Measurements from ENCODE around the gene CLIP1.

Gene CLIP1

GRCh38 chr12:122350141-122350848, 72.2 kb downstream of the CLIP1 start:
- Histone ChIP-seq H3K9me3 (ENCODE audit: control insufficient read depth, low read length) (no peaks in the 10 kb centered on the region), H3K9ac (ENCODE audit: low read length) (no peak overlapping the region), H3K4me1 (ENCODE audit: control insufficient read depth, insufficient read depth, low read length) (peaks cover 14% of the 10 kb centered on the region), H3K36me3 (ENCODE audit: control insufficient read depth, insufficient read depth, low read length, severe bottlenecking) (peaks cover 76% of the 10 kb centered on the region), H3K4me3 (ENCODE audit: low read length) (peak overlapping the region; percentile 44), H3K27me3 (replicated peaks; ENCODE audit: control insufficient read depth, insufficient read depth, low read length) (no peaks in the 10 kb centered on the region)
- DNase-seq (ENCODE audit: low read depth) = peak; percentile 68

GRCh38 chr12:122349078-122349477, 73.4 kb downstream of the CLIP1 start:
- no peak overlapping the region for H3K4me3 ChIP-seq (ENCODE audit: low read length)
- DNase-seq (ENCODE audit: low read depth) = no peak
- peaks cover 73% of the 10 kb centered on the region for H3K36me3 ChIP-seq (ENCODE audit: control insufficient read depth, insufficient read depth, low read length, severe bottlenecking)
- no peaks in the 10 kb centered on the region for H3K27me3 ChIP-seq (replicated peaks; ENCODE audit: control insufficient read depth, insufficient read depth, low read length)
- no peak overlapping the region for H3K9ac ChIP-seq (ENCODE audit: low read length)
- peaks cover 14% of the 10 kb centered on the region for H3K4me1 ChIP-seq (ENCODE audit: control insufficient read depth, insufficient read depth, low read length)
- no peaks in the 10 kb centered on the region for H3K9me3 ChIP-seq (ENCODE audit: control insufficient read depth, low read length)

- Histone ChIP-seq H3K36me3 (ENCODE audit: control insufficient read depth, insufficient read depth, low read length, severe bottlenecking) (peaks cover 75% of the 10 kb centered on the region), H3K9me3 (ENCODE audit: control insufficient read depth, low read length) (no peaks in the 10 kb centered on the region), H3K27me3 (replicated peaks; ENCODE audit: control insufficient read depth, insufficient read depth, low read length) (no peaks in the 10 kb centered on the region), H3K4me1 (ENCODE audit: control insufficient read depth, insufficient read depth, low read length) (peaks cover 14% of the 10 kb centered on the region), H3K9ac (ENCODE audit: low read length) (no peak overlapping the region), H3K4me3 (ENCODE audit: low read length) (no peak overlapping the region)
- no peak for DNase-seq (ENCODE audit: low read depth)
Observed at GRCh38 chr12:122348505-122348904, 74.0 kb downstream of the CLIP1 start.

- no peak for DNase-seq (ENCODE audit: low read depth)
- H3K4me1 ChIP-seq (ENCODE audit: control insufficient read depth, insufficient read depth, low read length) = peaks cover 10% of the 10 kb centered on the region
- no peaks in the 10 kb centered on the region for H3K9me3 ChIP-seq (ENCODE audit: control insufficient read depth, low read length)
- H3K4me3 ChIP-seq (ENCODE audit: low read length) = no peak overlapping the region
- no peaks in the 10 kb centered on the region for H3K27me3 ChIP-seq (replicated peaks; ENCODE audit: control insufficient read depth, insufficient read depth, low read length)
- no peak overlapping the region for H3K9ac ChIP-seq (ENCODE audit: low read length)
- peaks cover 69% of the 10 kb centered on the region for H3K36me3 ChIP-seq (ENCODE audit: control insufficient read depth, insufficient read depth, low read length, severe bottlenecking)
Observed at GRCh38 chr12:122346054-122346453, 76.4 kb downstream of the CLIP1 start.

GRCh38 chr12:122345042-122345441, 77.4 kb downstream of the CLIP1 start:
- no peak for DNase-seq (ENCODE audit: low read depth)
- Histone ChIP-seq H3K36me3 (ENCODE audit: control insufficient read depth, insufficient read depth, low read length, severe bottlenecking) (peaks cover 76% of the 10 kb centered on the region), H3K9ac (ENCODE audit: low read length) (no peak overlapping the region), H3K9me3 (ENCODE audit: control insufficient read depth, low read length) (no peaks in the 10 kb centered on the region), H3K4me1 (ENCODE audit: control insufficient read depth, insufficient read depth, low read length) (peaks cover 2% of the 10 kb centered on the region), H3K27me3 (replicated peaks; ENCODE audit: control insufficient read depth, insufficient read depth, low read length) (no peaks in the 10 kb centered on the region), H3K4me3 (ENCODE audit: low read length) (no peak overlapping the region)

- peak; percentile 53 for DNase-seq (ENCODE audit: low read depth)
- H3K4me3 ChIP-seq (ENCODE audit: low read length) = no peak overlapping the region
- H3K9ac ChIP-seq (ENCODE audit: low read length) = no peak overlapping the region
- no peaks in the 10 kb centered on the region for H3K9me3 ChIP-seq (ENCODE audit: control insufficient read depth, low read length)
- peaks cover 18% of the 10 kb centered on the region for H3K4me1 ChIP-seq (ENCODE audit: control insufficient read depth, insufficient read depth, low read length)
- H3K36me3 ChIP-seq (ENCODE audit: control insufficient read depth, insufficient read depth, low read length, severe bottlenecking) = peaks cover 61% of the 10 kb centered on the region
- H3K27me3 ChIP-seq (replicated peaks; ENCODE audit: control insufficient read depth, insufficient read depth, low read length) = no peaks in the 10 kb centered on the region
Observed at GRCh38 chr12:122336015-122336946, 86.2 kb downstream of the CLIP1 start.

- peaks cover 18% of the 10 kb centered on the region for H3K4me1 ChIP-seq (ENCODE audit: control insufficient read depth, insufficient read depth, low read length)
- no peak for DNase-seq (ENCODE audit: low read depth)
- no peaks in the 10 kb centered on the region for H3K9me3 ChIP-seq (ENCODE audit: control insufficient read depth, low read length)
- H3K9ac ChIP-seq (ENCODE audit: low read length) = peak overlapping the region; percentile 54
- no peaks in the 10 kb centered on the region for H3K27me3 ChIP-seq (replicated peaks; ENCODE audit: control insufficient read depth, insufficient read depth, low read length)
- no peak overlapping the region for H3K4me3 ChIP-seq (ENCODE audit: low read length)
- peaks cover 54% of the 10 kb centered on the region for H3K36me3 ChIP-seq (ENCODE audit: control insufficient read depth, insufficient read depth, low read length, severe bottlenecking)
Observed at GRCh38 chr12:122333142-122334087, 89.1 kb downstream of the CLIP1 start.

- no peaks in the 10 kb centered on the region for H3K27me3 ChIP-seq (replicated peaks; ENCODE audit: control insufficient read depth, insufficient read depth, low read length)
- DNase-seq (ENCODE audit: low read depth) = no peak
- H3K4me1 ChIP-seq (ENCODE audit: control insufficient read depth, insufficient read depth, low read length) = no peaks in the 10 kb centered on the region
- no peak overlapping the region for H3K9ac ChIP-seq (ENCODE audit: low read length)
- H3K36me3 ChIP-seq (ENCODE audit: control insufficient read depth, insufficient read depth, low read length, severe bottlenecking) = peaks cover 66% of the 10 kb centered on the region
- no peak overlapping the region for H3K4me3 ChIP-seq (ENCODE audit: low read length)
- H3K9me3 ChIP-seq (ENCODE audit: control insufficient read depth, low read length) = no peaks in the 10 kb centered on the region
Observed at GRCh38 chr12:122327494-122328385, 94.7 kb downstream of the CLIP1 start.

GRCh38 chr12:122327014-122327413, 95.5 kb downstream of the CLIP1 start:
- Histone ChIP-seq H3K4me1 (ENCODE audit: control insufficient read depth, insufficient read depth, low read length) (no peaks in the 10 kb centered on the region), H3K27me3 (replicated peaks; ENCODE audit: control insufficient read depth, insufficient read depth, low read length) (no peaks in the 10 kb centered on the region), H3K36me3 (ENCODE audit: control insufficient read depth, insufficient read depth, low read length, severe bottlenecking) (peaks cover 66% of the 10 kb centered on the region), H3K9ac (ENCODE audit: low read length) (no peak overlapping the region), H3K9me3 (ENCODE audit: control insufficient read depth, low read length) (no peaks in the 10 kb centered on the region), H3K4me3 (ENCODE audit: low read length) (no peak overlapping the region)
- DNase-seq (ENCODE audit: low read depth) = no peak

- Histone ChIP-seq H3K4me1 (ENCODE audit: control insufficient read depth, insufficient read depth, low read length) (no peaks in the 10 kb centered on the region), H3K4me3 (ENCODE audit: low read length) (no peak overlapping the region), H3K27me3 (replicated peaks; ENCODE audit: control insufficient read depth, insufficient read depth, low read length) (no peaks in the 10 kb centered on the region), H3K9me3 (ENCODE audit: control insufficient read depth, low read length) (no peaks in the 10 kb centered on the region), H3K36me3 (ENCODE audit: control insufficient read depth, insufficient read depth, low read length, severe bottlenecking) (peaks cover 65% of the 10 kb centered on the region), H3K9ac (ENCODE audit: low read length) (no peak overlapping the region)
- DNase-seq (ENCODE audit: low read depth) = no peak
Observed at GRCh38 chr12:122326586-122326985, 95.9 kb downstream of the CLIP1 start.
